ENCODE data around the gene HSPBP1.

DNA sequence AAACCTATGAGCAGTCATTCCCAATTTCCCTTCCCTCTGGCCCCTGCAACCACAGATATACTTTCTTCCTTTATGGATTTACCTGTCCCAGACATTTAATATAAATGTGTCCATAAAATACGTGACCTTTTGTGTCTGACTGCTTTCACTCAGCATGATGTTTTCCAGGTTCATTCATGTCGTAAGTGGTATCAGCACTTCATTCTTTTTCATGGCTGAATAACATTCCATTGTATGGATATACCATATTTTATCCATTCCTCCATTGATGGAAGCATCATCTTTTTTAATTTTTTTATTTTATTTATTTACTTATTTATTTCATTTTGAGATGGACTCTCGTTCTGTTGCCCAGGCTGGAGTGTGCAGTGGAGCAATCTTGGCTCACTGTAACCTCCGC is 13.1 kb downstream of the HSPBP1 start:
- TF ChIP-seq GATA3 (IDR thresholded peaks at IDR 0.05; ENCODE audit: low read depth, low read length) (no peak), GATA2 (IDR thresholded peaks at IDR 0.05; ENCODE audit: low read depth, low read length) (no peak)

Data from SH-SY5Y (cell line).